Immature natural killer cell (primary cell): ENCODE measurements around the gene KRT83. TPM values are rescaled to one million over a fixed set of nuclear protein-coding genes. Genes with fewer than 3 reads are reported as not detected.

ENCODE experiments used
- DNase-seq, 3 donors: peaks; one replicate each; pipeline ENCODE4 v3.0.0; 2022; ENCODE audit warnings: mixed read lengths in 1 of 3
- H3K27ac Mint-ChIP-seq, 6 donors: one replicate each; pipeline ENCODE4 v1.8.0; 2020; ENCODE audit warnings: mixed read lengths in 6 of 6, mild to moderate bottlenecking in 5 of 6, inconsistent platforms in 4 of 6, moderate library complexity in 3 of 6
- H3K27me3 Mint-ChIP-seq, 3 donors: one replicate each; pipeline ENCODE4 v1.8.0; 2020 to 2021; ENCODE audit warnings: low read depth in 3 of 3, mild to moderate bottlenecking in 3 of 3, mixed read lengths in 3 of 3, moderate library complexity in 3 of 3, inconsistent platforms in 1 of 3
- H3K36me3 Mint-ChIP-seq, 3 donors: one replicate each; pipeline ENCODE4 v1.8.0; 2020; ENCODE audit warnings: mixed read lengths in 3 of 3, inconsistent platforms in 2 of 3, mild to moderate bottlenecking in 2 of 3
- H3K4me1 Mint-ChIP-seq, 2 donors: one replicate each; pipeline ENCODE4 v1.8.0; 2020; ENCODE audit warnings: inconsistent platforms in 2 of 2, mild to moderate bottlenecking in 2 of 2, mixed read lengths in 2 of 2, moderate library complexity in 1 of 2
- H3K4me3 Mint-ChIP-seq, 5 donors: one replicate each; pipeline ENCODE4 v1.8.0; 2020; ENCODE audit warnings: mild to moderate bottlenecking in 5 of 5, mixed read lengths in 5 of 5, inconsistent platforms in 3 of 5, moderate library complexity in 3 of 5
- H3K9me3 Mint-ChIP-seq, 6 donors: one replicate each; pipeline ENCODE4 v1.8.0; 2020; ENCODE audit warnings: mild to moderate bottlenecking in 6 of 6, mixed read lengths in 6 of 6, inconsistent platforms in 4 of 6, moderate library complexity in 3 of 6
- polyA plus RNA-seq, 3 donors: library from polyadenylated mRNA; unstranded; fragments of 300-500 nt; fragmentation: Illumina TruSeq; gene quantifications; one replicate each; pipeline ENCODE4 v1.2.3, GENCODE V29; 2021

KRT83 gene
- polyA plus RNA-seq, 3 donors from 2014 or later = not detected

DNA sequence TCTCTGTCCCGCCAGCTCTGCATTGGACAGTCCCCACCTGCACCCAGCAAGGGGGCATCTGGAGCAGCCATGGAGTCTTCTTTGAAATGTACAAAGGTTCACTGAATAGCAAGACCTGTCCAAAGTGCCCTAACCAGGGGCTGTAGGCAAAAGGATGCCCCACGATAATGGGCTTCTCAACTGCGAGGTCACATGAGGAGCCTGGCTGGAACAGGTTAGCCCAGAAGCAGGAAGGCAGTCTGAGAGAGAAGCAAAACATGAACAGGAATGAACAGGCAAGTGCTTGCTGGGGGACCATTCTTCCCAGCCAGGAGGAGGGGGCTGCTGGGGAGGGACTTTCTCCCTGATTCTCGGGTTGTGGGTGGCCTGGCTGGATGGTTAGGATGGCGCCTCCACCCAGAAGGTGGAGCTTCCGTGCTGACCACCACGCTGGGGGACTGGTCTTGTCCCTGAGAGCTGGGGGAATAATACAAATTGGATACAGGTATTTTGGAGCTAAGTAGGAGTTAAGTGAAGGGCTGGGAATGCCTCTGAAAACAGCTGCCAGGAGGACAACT lies 39.0 kb upstream of the KRT83 start:
- H3K27me3 Mint-ChIP-seq = peaks cover 9 to 20% (median 15%) of the 10 kb centered on the region in 3 donors
- H3K4me1 Mint-ChIP-seq = peaks cover 46 to 49% of the 10 kb centered on the region in 2 donors
- H3K36me3 Mint-ChIP-seq = no peaks in the 10 kb centered on the region
- DNase-seq = no peak
- peaks cover 0 to 4% (median 0%) of the 10 kb centered on the region in 6 donors for H3K9me3 Mint-ChIP-seq
- no peak overlapping the region for H3K27ac Mint-ChIP-seq
- no peak overlapping the region for H3K4me3 Mint-ChIP-seq

DNA sequence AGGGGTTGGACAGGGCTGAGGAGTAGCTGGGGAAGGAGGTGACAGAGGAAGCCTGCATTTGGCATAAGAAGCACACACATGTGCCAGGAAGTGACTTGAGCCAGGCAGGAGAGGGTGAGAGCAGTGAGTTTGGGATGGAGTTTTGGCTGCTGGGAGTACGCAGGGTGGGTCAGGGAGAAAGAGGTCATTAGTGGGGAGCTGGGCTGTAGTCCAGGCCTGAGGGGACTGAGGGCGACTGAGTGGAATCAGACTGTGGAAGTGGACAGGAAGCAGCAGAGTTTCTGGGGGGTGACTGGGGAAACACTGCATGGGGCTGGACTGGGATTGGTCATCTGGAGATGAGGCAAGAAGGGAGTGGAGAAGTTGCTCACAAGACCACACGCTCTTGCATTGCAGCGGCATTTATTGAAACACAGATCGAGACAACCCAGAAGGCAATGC lies 38.4 kb upstream of the KRT83 start:
- no peak for DNase-seq
- Mint-ChIP-seq H3K27me3 (peaks cover 7 to 23% (median 15%) of the 10 kb centered on the region in 3 donors), H3K4me1 (peaks cover 46 to 49% of the 10 kb centered on the region in 2 donors), H3K4me3 (peak overlapping the region in 1 of 5 donors; percentile 1), H3K27ac (no peak overlapping the region), H3K9me3 (peaks cover 0 to 2% (median 0%) of the 10 kb centered on the region in 6 donors), H3K36me3 (no peaks in the 10 kb centered on the region)

DNA sequence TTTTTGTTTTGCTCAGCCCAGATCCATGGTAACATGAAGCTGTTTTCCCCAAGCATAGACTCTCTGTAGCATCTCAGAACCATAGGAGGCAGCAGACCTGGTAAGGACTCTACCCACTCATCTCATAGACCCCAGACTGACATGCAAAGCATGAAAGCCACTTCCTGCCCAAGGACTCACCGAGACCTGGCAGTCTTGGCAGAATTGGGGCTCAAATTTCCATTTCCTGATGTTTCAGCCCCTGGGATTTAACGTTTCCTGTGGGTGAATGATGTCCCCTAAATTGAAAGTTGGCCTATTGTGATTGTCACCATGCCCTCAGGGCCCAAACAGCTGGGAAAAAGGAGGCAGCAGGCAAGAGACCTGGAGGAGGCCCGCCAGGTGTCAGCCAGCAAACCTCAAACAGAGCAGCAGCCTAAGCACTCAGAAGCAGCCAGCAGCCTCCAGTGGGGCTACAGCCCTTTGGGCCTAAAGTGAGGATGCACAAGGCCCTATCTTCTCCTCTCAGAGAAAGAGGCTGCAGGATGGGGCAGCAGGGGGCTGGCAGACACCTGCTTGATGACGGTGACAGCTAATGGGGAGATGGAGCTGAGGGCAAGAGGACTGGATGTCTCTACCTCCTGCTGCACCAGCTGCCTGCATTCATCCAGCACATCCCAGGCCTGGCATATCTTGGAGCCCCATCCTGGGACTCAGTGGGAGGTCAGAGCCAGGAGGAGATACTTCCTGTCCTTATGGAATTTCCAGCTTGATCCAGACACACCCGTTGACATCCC lies 37.6 kb upstream of the KRT83 start:
- Mint-ChIP-seq H3K27ac (peak overlapping the region in 1 of 6 donors; percentile 67), H3K4me3 (peak overlapping the region in 2 of 5 donors; percentile 14 to 61)

DNA sequence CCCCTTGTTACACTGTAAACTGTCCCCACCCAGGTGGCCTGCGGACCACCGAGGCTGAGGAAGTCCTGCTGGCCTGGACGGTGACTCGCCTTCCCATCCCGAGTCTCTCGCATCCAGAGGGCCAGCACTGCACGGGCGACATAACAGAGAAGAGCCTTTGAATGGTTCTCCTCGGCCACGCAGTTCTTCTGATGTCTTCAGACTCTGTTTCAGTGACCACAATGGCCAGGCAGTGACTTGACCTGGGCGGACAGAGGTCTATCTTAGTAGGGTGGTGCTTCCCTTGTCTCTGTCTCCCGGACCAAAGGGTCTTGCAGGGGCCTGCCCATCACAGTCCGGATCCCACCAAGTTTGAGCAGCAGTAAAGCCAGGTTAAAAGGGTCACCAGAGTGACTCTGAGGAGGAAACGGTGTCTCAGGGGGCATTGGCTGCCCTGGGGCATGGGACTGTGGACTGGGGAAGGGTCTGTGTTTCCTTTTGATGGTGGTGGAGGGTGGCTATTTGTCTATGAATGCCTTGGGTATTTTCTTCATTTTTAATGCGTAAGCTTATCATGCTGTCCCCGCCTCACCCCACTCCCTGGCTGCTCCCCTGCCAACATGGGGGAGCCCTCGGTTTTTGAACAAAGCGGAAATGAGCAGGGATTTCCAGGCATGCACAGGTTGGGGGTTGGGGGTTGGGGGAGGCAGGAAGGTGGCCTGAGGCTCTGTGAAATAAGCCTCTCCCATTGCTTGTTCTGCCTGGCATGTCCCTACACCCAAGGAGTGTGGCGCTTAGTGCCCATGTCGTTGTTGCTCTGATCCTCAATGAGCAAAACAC lies 35.8 kb upstream of the KRT83 start:
- peaks cover 50 to 56% of the 10 kb centered on the region in 2 donors for H3K4me1 Mint-ChIP-seq
- no peaks in the 10 kb centered on the region for H3K9me3 Mint-ChIP-seq
- peaks cover 15 to 23% (median 19%) of the 10 kb centered on the region in 3 donors for H3K27me3 Mint-ChIP-seq
- H3K36me3 Mint-ChIP-seq = no peaks in the 10 kb centered on the region
- no peak overlapping the region for H3K4me3 Mint-ChIP-seq
- no peak overlapping the region for H3K27ac Mint-ChIP-seq
- DNase-seq = no peak

More for the DNA sequence above, 37.6 kb upstream of the KRT83 start:
- Mint-ChIP-seq H3K9me3 (no peaks in the 10 kb centered on the region), H3K27me3 (peaks cover 12 to 23% (median 17%) of the 10 kb centered on the region in 3 donors), H3K4me1 (peaks cover 46 to 49% of the 10 kb centered on the region in 2 donors), H3K36me3 (no peaks in the 10 kb centered on the region)
- peak; percentile 21 to 47 (median 28) for DNase-seq

- Mint-ChIP-seq H3K4me1 (peaks cover 50 to 56% of the 10 kb centered on the region in 2 donors), H3K27me3 (peaks cover 15 to 25% (median 21%) of the 10 kb centered on the region in 3 donors), H3K36me3 (no peaks in the 10 kb centered on the region), H3K27ac (no peak overlapping the region), H3K9me3 (no peaks in the 10 kb centered on the region), H3K4me3 (no peak overlapping the region)
- no peak for DNase-seq
These were observed 35.0 kb upstream of the KRT83 start for GRCh38 chr12:52356031-52356761.

DNA sequence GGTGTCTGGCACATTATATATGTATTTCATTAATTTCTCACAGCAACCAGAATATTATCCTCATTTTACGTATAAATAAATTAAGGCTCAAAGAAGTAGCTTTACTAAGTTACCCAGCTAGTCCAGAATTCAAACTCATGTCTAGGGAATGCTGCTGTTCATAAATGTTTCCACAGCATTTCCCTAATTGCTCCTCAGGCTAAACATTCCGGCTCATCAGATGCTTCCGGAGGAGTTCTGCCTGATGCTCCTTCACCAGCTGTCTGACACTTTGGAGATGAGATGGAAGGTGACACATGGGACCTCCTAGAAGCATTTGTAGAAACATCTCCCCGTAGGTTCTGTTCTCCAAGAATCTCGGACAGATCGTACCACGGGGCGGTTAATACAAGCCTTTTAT lies 34.0 kb upstream of the KRT83 start:
- no peak for DNase-seq
- peaks cover 54 to 55% of the 10 kb centered on the region in 2 donors for H3K4me1 Mint-ChIP-seq
- H3K27ac Mint-ChIP-seq = no peak overlapping the region
- H3K27me3 Mint-ChIP-seq = peaks cover 15 to 25% (median 20%) of the 10 kb centered on the region in 3 donors
- H3K36me3 Mint-ChIP-seq = no peaks in the 10 kb centered on the region
- no peaks in the 10 kb centered on the region for H3K9me3 Mint-ChIP-seq
- no peak overlapping the region for H3K4me3 Mint-ChIP-seq

DNA sequence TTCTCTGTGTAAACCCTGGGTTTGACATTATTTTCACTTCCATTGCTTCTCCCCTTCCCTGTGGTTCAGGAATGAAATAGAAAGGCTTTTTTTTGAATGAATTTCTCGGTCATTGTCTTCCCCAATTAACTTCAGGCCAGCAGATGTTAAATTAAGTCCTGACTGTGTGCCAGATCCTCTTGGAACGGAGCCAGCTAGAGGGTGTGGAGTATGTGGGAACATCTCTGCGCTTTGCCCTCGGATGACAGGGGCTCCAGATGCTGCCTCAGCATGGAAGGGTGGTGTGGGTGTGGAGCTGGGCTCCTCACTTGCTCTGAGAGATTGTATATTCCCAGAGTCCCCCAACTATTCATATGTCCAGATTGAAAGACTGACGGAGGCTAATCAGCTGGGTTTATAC lies 33.0 kb upstream of the KRT83 start:
- no peak for DNase-seq
- no peak overlapping the region for H3K4me3 Mint-ChIP-seq
- H3K9me3 Mint-ChIP-seq = no peaks in the 10 kb centered on the region
- H3K4me1 Mint-ChIP-seq = peaks cover 44 to 45% of the 10 kb centered on the region in 2 donors
- no peaks in the 10 kb centered on the region for H3K36me3 Mint-ChIP-seq
- no peak overlapping the region for H3K27ac Mint-ChIP-seq
- peaks cover 12 to 22% (median 21%) of the 10 kb centered on the region in 3 donors for H3K27me3 Mint-ChIP-seq

DNA sequence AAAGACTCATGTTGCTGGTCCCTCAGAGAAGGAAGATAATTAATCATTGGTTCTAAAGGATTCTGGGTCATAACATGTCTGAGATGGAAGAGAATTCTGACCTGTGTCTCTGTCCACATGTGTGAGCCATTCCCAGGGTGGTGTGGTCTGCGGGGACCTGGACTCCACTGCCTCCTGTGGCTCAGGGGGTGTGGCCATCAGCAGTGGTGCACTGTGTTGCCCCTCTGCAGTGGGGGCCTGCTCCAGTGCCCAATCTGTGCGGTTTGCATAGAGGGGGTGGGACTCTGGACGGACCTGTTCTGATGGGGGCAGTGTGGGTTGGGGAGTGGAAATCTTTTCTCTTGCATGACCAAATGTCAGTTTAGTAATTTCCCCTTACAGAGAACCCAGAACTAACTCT lies 32.6 kb upstream of the KRT83 start:
- peak overlapping the region in 1 of 5 donors; percentile 9 for H3K4me3 Mint-ChIP-seq
- no peaks in the 10 kb centered on the region for H3K36me3 Mint-ChIP-seq
- no peaks in the 10 kb centered on the region for H3K9me3 Mint-ChIP-seq
- peaks cover 40 to 41% of the 10 kb centered on the region in 2 donors for H3K4me1 Mint-ChIP-seq
- H3K27ac Mint-ChIP-seq = peak overlapping the region in 2 of 6 donors; percentile 2 to 11
- no peak for DNase-seq
- peaks cover 12 to 23% (median 22%) of the 10 kb centered on the region in 3 donors for H3K27me3 Mint-ChIP-seq

DNA sequence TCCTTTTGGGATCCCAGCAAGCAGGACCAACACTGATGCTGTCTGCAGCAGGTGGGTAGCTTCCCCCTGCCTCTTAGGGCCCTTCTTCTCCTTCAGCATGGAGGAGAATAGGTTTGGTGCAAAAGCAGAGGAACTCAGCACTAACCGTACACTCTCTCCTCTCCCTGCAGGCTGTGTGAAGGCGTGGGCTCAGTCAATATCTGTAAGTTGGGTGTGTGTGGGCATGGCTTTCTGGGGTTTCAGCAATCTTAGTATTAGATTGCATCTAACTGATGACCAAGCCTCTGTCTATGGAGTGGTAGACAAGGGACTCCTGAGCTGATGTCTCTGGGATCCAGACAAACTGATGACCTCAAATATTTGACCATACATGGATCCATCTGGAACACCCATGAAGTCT lies 31.8 kb upstream of the KRT83 start:
- Mint-ChIP-seq H3K4me3 (peak overlapping the region in 3 of 5 donors; percentile 6 to 17 (median 15)), H3K27ac (peak overlapping the region in 2 of 6 donors; percentile 2 to 78)

DNA sequence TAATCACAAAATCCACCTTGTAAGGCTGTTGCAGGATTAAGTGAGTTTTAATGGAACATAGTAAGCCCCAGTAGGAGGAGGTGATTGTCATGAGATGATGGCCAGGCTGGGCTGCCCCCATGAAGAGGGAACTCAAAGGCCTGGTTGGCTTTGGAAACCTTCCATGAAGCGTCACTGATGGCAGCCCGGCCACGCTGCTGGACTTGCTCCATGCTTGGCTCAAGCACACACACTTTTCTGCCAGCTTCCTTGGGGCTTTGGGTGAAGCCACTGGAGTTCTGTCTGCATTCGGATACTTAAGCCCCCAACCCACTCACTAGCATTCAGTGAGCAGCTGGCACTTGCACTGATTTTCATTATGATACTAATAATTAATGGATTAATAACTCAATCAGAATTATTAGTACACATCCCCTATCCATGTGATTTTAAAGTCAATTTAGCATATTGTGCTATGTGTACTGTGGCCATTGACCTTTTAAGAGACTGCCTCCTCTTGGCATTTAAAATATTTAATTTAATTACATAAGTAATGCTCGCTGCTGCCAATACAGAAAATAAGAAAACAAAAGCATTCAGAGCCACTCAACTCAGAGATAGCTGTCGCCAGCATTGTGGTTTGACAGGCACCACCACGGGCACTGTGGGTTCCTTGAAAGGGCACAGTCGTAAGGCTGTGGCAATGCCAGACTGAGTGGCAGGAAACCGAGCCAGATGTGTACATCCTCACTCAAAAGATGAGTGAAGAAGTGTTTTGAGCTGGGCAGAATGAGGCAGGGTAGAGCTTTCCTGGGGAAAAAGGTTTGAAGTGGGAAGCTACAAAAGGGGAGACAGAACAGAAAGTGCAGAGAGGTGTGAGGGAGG lies 30.2 kb upstream of the KRT83 start:
- peak; percentile 75 to 85 (median 79) for DNase-seq
- Mint-ChIP-seq H3K4me3 (peak overlapping the region; percentile 54 to 81 (median 74)), H3K27me3 (peaks cover 10 to 25% (median 22%) of the 10 kb centered on the region in 3 donors), H3K4me1 (peaks cover 27 to 32% of the 10 kb centered on the region in 2 donors), H3K36me3 (no peaks in the 10 kb centered on the region), H3K27ac (peak overlapping the region in 5 of 6 donors; percentile 69 to 85 (median 72)), H3K9me3 (no peaks in the 10 kb centered on the region)

More for the DNA sequence above, 31.8 kb upstream of the KRT83 start:
- H3K4me1 Mint-ChIP-seq = peaks cover 32 to 33% of the 10 kb centered on the region in 2 donors
- DNase-seq = no peak
- H3K36me3 Mint-ChIP-seq = no peaks in the 10 kb centered on the region
- peaks cover 12 to 27% (median 23%) of the 10 kb centered on the region in 3 donors for H3K27me3 Mint-ChIP-seq
- H3K9me3 Mint-ChIP-seq = no peaks in the 10 kb centered on the region

DNA sequence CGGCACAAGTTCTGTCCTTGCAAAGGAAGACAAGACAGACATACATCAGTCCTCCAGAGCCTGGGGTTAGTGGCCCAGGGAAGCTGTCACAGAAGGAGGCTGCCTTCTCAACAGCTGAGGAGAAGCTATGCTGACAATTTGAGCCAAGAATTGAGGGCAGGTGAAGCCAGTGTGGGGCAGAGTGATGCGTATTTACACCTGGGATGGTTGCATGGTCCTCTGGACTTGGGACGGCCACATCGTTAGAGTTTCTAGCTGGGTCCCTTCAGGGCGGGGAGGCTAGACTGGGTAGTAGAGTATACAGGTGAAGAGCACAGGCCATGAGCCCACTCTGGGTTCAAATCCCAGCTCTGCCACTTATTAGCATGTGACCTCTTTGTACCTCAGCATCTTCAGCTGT lies 29.6 kb upstream of the KRT83 start:
- H3K36me3 Mint-ChIP-seq = no peaks in the 10 kb centered on the region
- DNase-seq = no peak
- peak overlapping the region in 3 of 5 donors; percentile 7 to 34 (median 27) for H3K4me3 Mint-ChIP-seq
- H3K9me3 Mint-ChIP-seq = no peaks in the 10 kb centered on the region
- H3K4me1 Mint-ChIP-seq = peaks cover 27 to 32% of the 10 kb centered on the region in 2 donors
- H3K27me3 Mint-ChIP-seq = peaks cover 10 to 27% (median 22%) of the 10 kb centered on the region in 3 donors
- no peak overlapping the region for H3K27ac Mint-ChIP-seq

DNA sequence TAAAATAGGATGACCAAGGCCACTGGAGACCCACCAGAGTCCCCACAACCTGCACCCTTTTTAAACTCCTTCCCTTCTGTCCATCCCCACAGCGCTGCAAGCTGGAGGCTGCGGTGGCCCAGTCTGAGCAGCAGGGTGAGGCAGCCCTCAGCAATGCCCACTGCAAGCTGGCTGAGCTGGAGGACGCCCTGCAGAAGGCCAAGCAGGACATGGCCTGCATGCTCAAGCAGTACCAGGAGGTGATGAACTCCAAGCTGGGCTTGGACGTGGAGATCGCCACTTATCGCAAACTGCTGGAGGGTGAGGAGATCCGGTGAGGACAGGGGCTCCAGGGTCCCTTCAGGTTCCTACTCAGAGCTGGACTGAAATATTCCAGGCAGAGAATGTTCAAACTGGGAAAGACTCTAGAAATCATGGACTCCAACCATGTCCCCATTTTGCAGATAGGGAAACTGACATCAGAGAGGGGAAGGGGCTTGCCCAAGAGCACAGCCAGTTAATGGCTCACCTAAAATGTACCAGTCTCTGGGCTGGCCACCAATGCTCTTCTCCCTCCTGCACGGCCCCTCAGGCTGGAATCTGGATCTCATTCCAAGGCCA lies 28.9 kb upstream of the KRT83 start:
- Mint-ChIP-seq H3K27ac (no peak overlapping the region), H3K9me3 (no peaks in the 10 kb centered on the region)

More for the DNA sequence above, 28.9 kb upstream of the KRT83 start:
- Mint-ChIP-seq H3K27me3 (peaks cover 10 to 25% (median 21%) of the 10 kb centered on the region in 3 donors), H3K36me3 (no peaks in the 10 kb centered on the region), H3K4me1 (peaks cover 27 to 32% of the 10 kb centered on the region in 2 donors), H3K4me3 (no peak overlapping the region)
- no peak for DNase-seq
